ENCODE data around the gene HS6ST1.

HS6ST1 gene

GRCh38 chr2:128285329-128285931 is 33.2 kb downstream of the HS6ST1 start:
- H3K36me3 ChIP-seq (ENCODE audit: control insufficient read depth in 2 of 2, insufficient read depth in 1 of 2, low read length in 2 of 2), result peaks cover 0 to 15% of the 10 kb centered on the region in 2 experiments; a peak in 1 of 3 replicates

More at GRCh38 chr2:128285329-128285931, 33.2 kb downstream of the HS6ST1 start:
- no peak for TF ChIP-seq ZNF266 (tag by site-specific recombination; IDR thresholded peaks at IDR 0.05; ENCODE audit: low read depth)
- TF ChIP-seq ZBTB26 (tag by site-specific recombination; optimal IDR thresholded peaks at IDR 0.05), result no peak
- TF ChIP-seq ZNF155 (tag by site-specific recombination; IDR thresholded peaks at IDR 0.05), result no peak
- TF ChIP-seq ZNF571 (tag by site-specific recombination; IDR thresholded peaks at IDR 0.05), result no peak
- no peak for TF ChIP-seq PRDM4 (tag by site-specific recombination; IDR thresholded peaks at IDR 0.05)
- no peak for TF ChIP-seq GLIS1 (tag by site-specific recombination; IDR thresholded peaks at IDR 0.05)
- TF ChIP-seq ZNF2 (tag by site-specific recombination; IDR thresholded peaks at IDR 0.05), result no peak
- no peak for TF ChIP-seq ZIC2 (tag by site-specific recombination; IDR thresholded peaks at IDR 0.05)
- TF ChIP-seq SETDB1 (IDR thresholded peaks at IDR 0.05; ENCODE audit: insufficient read length, low read length), result no peak
- no peak for TF ChIP-seq ZFHX2 (tag by site-specific recombination; conservative IDR thresholded peaks at IDR 0.05)
- no peak for TF ChIP-seq INSM2 (tag by site-specific recombination; IDR thresholded peaks at IDR 0.05)
- TF ChIP-seq BCL11B (tag by site-specific recombination; IDR thresholded peaks at IDR 0.05; ENCODE audit: low read depth), result no peak
- TF ChIP-seq ZBTB49 (tag by site-specific recombination; IDR thresholded peaks at IDR 0.05; ENCODE audit: low read depth), result no peak
- no peak for TF ChIP-seq ZNF560 (tag by site-specific recombination; IDR thresholded peaks at IDR 0.05; ENCODE audit: borderline replicate concordance)
- no peak for TF ChIP-seq ZNF37A (tag by site-specific recombination; IDR thresholded peaks at IDR 0.05)
- no peak for TF ChIP-seq SP2 (tag by site-specific recombination; IDR thresholded peaks at IDR 0.05)
- TF ChIP-seq ZNF350 (tag by site-specific recombination; IDR thresholded peaks at IDR 0.05), result no peak
- no peak for TF ChIP-seq ZSCAN16 (tag by site-specific recombination; IDR thresholded peaks at IDR 0.05)
- no peak overlapping the region for H3K27ac ChIP-seq (ENCODE audit: extremely low read depth, low read depth, low read length)
- ChIA-PET CTCF (interaction anchor here (0.6 kb wide), 1 partner anchor 49 kb away, joined by 3 read pairs; no protein-coding TSS in a partner anchor), POLR2A (no interaction called here)
- H3K9me3 ChIP-seq (ENCODE audit: control insufficient read depth, insufficient read depth, low read depth, low read length), result no peaks in the 10 kb centered on the region
- no peaks in the 10 kb centered on the region for H3K4me1 ChIP-seq (ENCODE audit: control insufficient read depth, insufficient read depth, low read length)
- no peak overlapping the region for H3K4me3 ChIP-seq (ENCODE audit: low read depth, low read length)
